ENCODE data around the gene ARMC12. TPM values are rescaled to one million over a fixed set of nuclear protein-coding genes. Genes with fewer than 3 reads are reported as not detected.
A peak's percentile ranks its signal among the peaks of the same experiment; 100 is the strongest.

Gene ARMC12
- total and polyA plus RNA-seq, 2 of the 4 experiments (the other 2 are of a cell fraction) = 0.18 to 0.74 TPM

- Histone ChIP-seq H2BK5ac (ENCODE audit: low read depth, low read length, poor library complexity, severe bottlenecking) (no peak overlapping the region), H3K36me3 (ENCODE audit: control insufficient read depth, insufficient read depth, low read length) (no peaks in the 10 kb centered on the region), H3K4me1 (ENCODE audit: control insufficient read depth, insufficient read depth, low read length) (no peaks in the 10 kb centered on the region), H3K23ac (ENCODE audit: low read depth, low read length) (no peak overlapping the region), H2BK120ac (ENCODE audit: low read depth, low read length) (no peak overlapping the region), H3K27ac (ENCODE audit: insufficient read depth, low read length) (no peak overlapping the region), H3K9me3 (ENCODE audit: control insufficient read depth, insufficient read depth, low read length) (no peaks in the 10 kb centered on the region), H2AK9ac (replicated peaks; ENCODE audit: low read depth, low read length, poor library complexity) (no peak overlapping the region), H4K5ac (ENCODE audit: low read depth, low read length) (no peak overlapping the region), H4K20me1 (ENCODE audit: insufficient read depth, low read length) (no peaks in the 10 kb centered on the region), H3K9ac (ENCODE audit: low read depth, low read length) (no peak overlapping the region), H3K4me3 (ENCODE audit: insufficient read depth, low read depth, low read length) (no peak overlapping the region), H3K4me2 (ENCODE audit: low read depth, low read length) (no peak overlapping the region), H4K8ac (ENCODE audit: low read depth in 2 of 2, low read length in 2 of 2) (no peak overlapping the region), H3K18ac (ENCODE audit: low read depth, low read length) (no peak overlapping the region), H3K4ac (ENCODE audit: low read depth, low read length) (no peak overlapping the region), H3K9me1 (ENCODE audit: insufficient read depth, low read length) (no peaks in the 10 kb centered on the region; the same call in 1 of the 2 replicates), H2BK15ac (ENCODE audit: low read depth, low read length) (no peak overlapping the region), H3K56ac (ENCODE audit: extremely low read depth, insufficient read depth, low read length) (no peak overlapping the region), H2AFZ (replicated peaks; ENCODE audit: low read length, poor library complexity) (peak overlapping the region; percentile 16), H2BK20ac (ENCODE audit: low read depth, low read length) (no peak overlapping the region), H3K27me3 (ENCODE audit: control insufficient read depth, insufficient read depth, low read length) (peaks cover 56% of the 10 kb centered on the region), H3K14ac (replicated peaks; ENCODE audit: low read depth, low read length) (no peak overlapping the region), H3K79me1 (ENCODE audit: low read depth in 1 of 2, low read length in 2 of 2) (no peaks in the 10 kb centered on the region), H2AK5ac (ENCODE audit: low read depth, low read length) (no peak overlapping the region), H4K91ac (ENCODE audit: insufficient read depth, low read depth, low read length) (no peak overlapping the region)
- ChIA-PET POLR2A (ENCODE audit: unreplicated experiment) (no interaction called here), CTCF (no interaction called here)
- in situ Hi-C loops (cut with MboI; ENCODE audit: low sequenced_read_pairs) = no loop called here
- dilution Hi-C loops (cut with HindIII; ENCODE audit: low sequenced_read_pairs, unreplicated experiment) = no loop called here
- intact Hi-C loops (cut with micrococcal nuclease) = no loop called here
- DNase-seq (no peak), ATAC-seq (ENCODE audit: low read depth) (no peak)
- 81% methylated on average over 10 of the region's 17 CpGs; no CpG with 5 or more reads in 1 of the 2 experiments for WGBS, 2 experiments (ENCODE audit: extremely low coverage in 2 of 2, insufficient read length in 1 of 2)
- no TSS peak for BruUV-seq (replicated peaks)
- no peak for TF ChIP-seq FOS (IDR thresholded peaks at IDR 0.05; ENCODE audit: low read depth, low read length)
- no peak for TF ChIP-seq MXI1 (IDR thresholded peaks at IDR 0.05; ENCODE audit: borderline replicate concordance, low read depth, low read length)
- no peak for TF ChIP-seq MAZ (IDR thresholded peaks at IDR 0.05; ENCODE audit: borderline replicate concordance, low read depth, low read length)
- no peak for TF ChIP-seq RCOR1 (IDR thresholded peaks at IDR 0.05; ENCODE audit: insufficient replicate concordance, low read length)
- TF ChIP-seq RAD21 (IDR thresholded peaks at IDR 0.05; ENCODE audit: low read length) = no peak
- no peak for TF ChIP-seq CEBPB (IDR thresholded peaks at IDR 0.05; ENCODE audit: low read depth, low read length)
- TF ChIP-seq, protein P1, sequence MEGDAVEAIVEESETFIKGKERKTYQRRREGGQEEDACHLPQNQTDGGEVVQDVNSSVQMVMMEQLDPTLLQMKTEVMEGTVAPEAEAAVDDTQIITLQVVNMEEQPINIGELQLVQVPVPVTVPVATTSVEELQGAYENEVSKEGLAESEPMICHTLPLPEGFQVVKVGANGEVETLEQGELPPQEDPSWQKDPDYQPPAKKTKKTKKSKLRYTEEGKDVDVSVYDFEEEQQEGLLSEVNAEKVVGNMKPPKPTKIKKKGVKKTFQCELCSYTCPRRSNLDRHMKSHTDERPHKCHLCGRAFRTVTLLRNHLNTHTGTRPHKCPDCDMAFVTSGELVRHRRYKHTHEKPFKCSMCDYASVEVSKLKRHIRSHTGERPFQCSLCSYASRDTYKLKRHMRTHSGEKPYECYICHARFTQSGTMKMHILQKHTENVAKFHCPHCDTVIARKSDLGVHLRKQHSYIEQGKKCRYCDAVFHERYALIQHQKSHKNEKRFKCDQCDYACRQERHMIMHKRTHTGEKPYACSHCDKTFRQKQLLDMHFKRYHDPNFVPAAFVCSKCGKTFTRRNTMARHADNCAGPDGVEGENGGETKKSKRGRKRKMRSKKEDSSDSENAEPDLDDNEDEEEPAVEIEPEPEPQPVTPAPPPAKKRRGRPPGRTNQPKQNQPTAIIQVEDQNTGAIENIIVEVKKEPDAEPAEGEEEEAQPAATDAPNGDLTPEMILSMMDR (conservative IDR thresholded peaks at IDR 0.05; ENCODE audit: low read depth, low read length) = no peak
- TF ChIP-seq SMC3 (IDR thresholded peaks at IDR 0.05; ENCODE audit: low read depth, low read length) = no peak
- TF ChIP-seq MAFK (IDR thresholded peaks at IDR 0.05; ENCODE audit: low read depth, low read length) = no peak
- TF ChIP-seq RFX5 (IDR thresholded peaks at IDR 0.05; ENCODE audit: low read depth, low read length) = no peak
- TF ChIP-seq ELK1 (IDR thresholded peaks at IDR 0.05; ENCODE audit: borderline replicate concordance, low read depth, low read length) = no peak
Measured at GRCh38 chr6:35794536-35795452, 58.0 kb downstream of the ARMC12 start.
